DOHH2 (cell line): ENCODE data around the gene SHISA5.

Experiments used
- H3F3A ChIP-seq: fragments of 200-600 bp; sonication (generic), shearing (Covaris generic); 2 replicates; pipeline ENCODE4 v1.6.0; 2016; ENCODE audit warnings: antibody characterized with exemption, mild to moderate bottlenecking; ENCODE audit not compliant: control insufficient read depth, insufficient read depth
- H3K27ac ChIP-seq: fragments of 200-600 bp; sonication (generic); 2 replicates; pipeline ENCODE4 v1.5.1; 2014; ENCODE audit warnings: low read depth, mild to moderate bottlenecking, low read length, moderate library complexity
- H3K27me3 ChIP-seq: fragments of 200-600 bp; sonication (generic); 2 replicates; pipeline ENCODE4 v1.6.1; 2014; ENCODE audit warnings: mild to moderate bottlenecking, low read length, mixed read lengths; ENCODE audit not compliant: control insufficient read depth
- H3K36me3 ChIP-seq: fragments of 200-600 bp; sonication (generic); 2 replicates; pipeline ENCODE4 v1.6.1; 2014; ENCODE audit warnings: mild to moderate bottlenecking, low read length, moderate library complexity, mixed read lengths; ENCODE audit not compliant: control insufficient read depth
- H3K4me1 ChIP-seq: fragments of 200-600 bp; sonication (generic); 2 replicates; pipeline ENCODE4 v1.6.1; 2014; ENCODE audit warnings: mild to moderate bottlenecking, low read length, mixed read lengths; ENCODE audit not compliant: control insufficient read depth
- H3K4me2 ChIP-seq: fragments of 200-600 bp; sonication (generic); 2 replicates; pipeline ENCODE4 v1.6.0; 2014; ENCODE audit warnings: mild to moderate bottlenecking, low read length, moderate library complexity
- H3K4me3 ChIP-seq: fragments of 200-600 bp; sonication (generic); 2 replicates; pipeline ENCODE4 v1.5.1; 2014; ENCODE audit warnings: mild to moderate bottlenecking, low read length, mixed read lengths
- H3K79me2 ChIP-seq: fragments of 200-600 bp; sonication (generic); 2 replicates; pipeline ENCODE4 v1.6.1; 2014; ENCODE audit warnings: mild to moderate bottlenecking, low read length, mixed read lengths; ENCODE audit not compliant: control insufficient read depth
- H3K9me2 ChIP-seq: fragments of 200-600 bp; sonication (generic); replicated peaks from 2 replicates; pipeline ENCODE4 v1.6.1; 2014; ENCODE audit warnings: mild to moderate bottlenecking, low read length, mixed read lengths; ENCODE audit not compliant: control insufficient read depth
- H3K9me3 ChIP-seq: fragments of 200-600 bp; sonication (generic); 2 replicates; pipeline ENCODE4 v1.6.1; 2014; ENCODE audit warnings: antibody characterized with exemption, low read length, mixed read lengths; ENCODE audit not compliant: control insufficient read depth, insufficient read depth
- H4K20me1 ChIP-seq: fragments of 200-600 bp; sonication (generic); 2 replicates; pipeline ENCODE4 v1.6.0; 2014; ENCODE audit warnings: low read depth, mild to moderate bottlenecking, antibody characterized with exemption, low read length, moderate library complexity; ENCODE audit not compliant: control insufficient read depth, insufficient read depth
- EZH2phosphoT487 ChIP-seq: fragments of 200-600 bp; sonication (generic); IDR thresholded peaks from 2 replicates; pipeline ENCODE4 v1.6.1; 2017; ENCODE audit warnings: borderline replicate concordance, mild to moderate bottlenecking, antibody characterized with exemption, low read length, moderate library complexity, mixed read lengths
- TF ChIP-seq, protein P1 (sequence below): fragments of 200-600 bp; sonication (generic); IDR thresholded peaks from one replicate; pipeline ENCODE4 v1.5.1; 2014; ENCODE audit warnings: antibody characterized with exemption, mild to moderate bottlenecking, low read depth, low read length; ENCODE audit not compliant: poor library complexity, severe bottlenecking

SHISA5 gene

DNA sequence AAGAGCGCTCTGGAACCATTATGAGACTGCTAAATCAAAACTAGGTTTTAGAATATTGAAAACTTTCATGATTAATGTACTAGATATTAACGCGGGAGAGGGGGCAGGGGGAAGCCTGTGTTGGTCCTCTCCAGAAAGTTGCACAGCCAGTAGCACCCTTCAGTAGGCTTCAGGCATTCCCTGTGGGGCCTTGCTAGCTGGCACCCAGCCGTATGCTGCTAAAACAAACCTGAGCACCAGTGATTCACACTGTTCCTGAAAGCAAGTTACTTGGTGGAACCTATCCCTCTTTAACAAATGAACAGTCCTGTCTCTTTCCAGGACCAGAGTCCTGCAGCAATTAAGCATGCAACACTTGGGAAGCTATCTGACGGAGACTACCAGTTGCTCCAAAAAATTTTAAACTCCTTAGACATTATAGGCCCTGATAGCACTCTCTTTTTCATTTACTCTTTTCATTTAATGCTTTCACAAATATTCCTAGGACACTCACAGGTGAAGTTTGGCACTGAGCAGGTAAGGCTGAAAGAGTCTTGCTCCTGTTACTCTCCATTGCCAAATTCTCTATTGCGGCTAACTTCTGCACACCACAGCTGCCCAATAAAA, 58.6 kb downstream of the SHISA5 start:
- H3K9me3 ChIP-seq = no peaks in the 10 kb centered on the region
- peaks cover 27% of the 10 kb centered on the region for H3K4me1 ChIP-seq
- peaks cover 7% of the 10 kb centered on the region for H4K20me1 ChIP-seq
- peaks cover 63% of the 10 kb centered on the region for H3K36me3 ChIP-seq
- H3K79me2 ChIP-seq = peaks cover 63% of the 10 kb centered on the region
- TF ChIP-seq EZH2phosphoT487 = no peak
- TF ChIP-seq, protein P1, sequence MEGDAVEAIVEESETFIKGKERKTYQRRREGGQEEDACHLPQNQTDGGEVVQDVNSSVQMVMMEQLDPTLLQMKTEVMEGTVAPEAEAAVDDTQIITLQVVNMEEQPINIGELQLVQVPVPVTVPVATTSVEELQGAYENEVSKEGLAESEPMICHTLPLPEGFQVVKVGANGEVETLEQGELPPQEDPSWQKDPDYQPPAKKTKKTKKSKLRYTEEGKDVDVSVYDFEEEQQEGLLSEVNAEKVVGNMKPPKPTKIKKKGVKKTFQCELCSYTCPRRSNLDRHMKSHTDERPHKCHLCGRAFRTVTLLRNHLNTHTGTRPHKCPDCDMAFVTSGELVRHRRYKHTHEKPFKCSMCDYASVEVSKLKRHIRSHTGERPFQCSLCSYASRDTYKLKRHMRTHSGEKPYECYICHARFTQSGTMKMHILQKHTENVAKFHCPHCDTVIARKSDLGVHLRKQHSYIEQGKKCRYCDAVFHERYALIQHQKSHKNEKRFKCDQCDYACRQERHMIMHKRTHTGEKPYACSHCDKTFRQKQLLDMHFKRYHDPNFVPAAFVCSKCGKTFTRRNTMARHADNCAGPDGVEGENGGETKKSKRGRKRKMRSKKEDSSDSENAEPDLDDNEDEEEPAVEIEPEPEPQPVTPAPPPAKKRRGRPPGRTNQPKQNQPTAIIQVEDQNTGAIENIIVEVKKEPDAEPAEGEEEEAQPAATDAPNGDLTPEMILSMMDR = no peak
- H3K27me3 ChIP-seq = no peaks in the 10 kb centered on the region
- no peaks in the 10 kb centered on the region for H3K9me2 ChIP-seq
- peak overlapping the region; percentile 79 for H3K4me3 ChIP-seq
- peak overlapping the region; percentile 89 for H3K4me2 ChIP-seq
- no peak overlapping the region for H3K27ac ChIP-seq
- peaks cover 34% of the 10 kb centered on the region for H3F3A ChIP-seq

DNA sequence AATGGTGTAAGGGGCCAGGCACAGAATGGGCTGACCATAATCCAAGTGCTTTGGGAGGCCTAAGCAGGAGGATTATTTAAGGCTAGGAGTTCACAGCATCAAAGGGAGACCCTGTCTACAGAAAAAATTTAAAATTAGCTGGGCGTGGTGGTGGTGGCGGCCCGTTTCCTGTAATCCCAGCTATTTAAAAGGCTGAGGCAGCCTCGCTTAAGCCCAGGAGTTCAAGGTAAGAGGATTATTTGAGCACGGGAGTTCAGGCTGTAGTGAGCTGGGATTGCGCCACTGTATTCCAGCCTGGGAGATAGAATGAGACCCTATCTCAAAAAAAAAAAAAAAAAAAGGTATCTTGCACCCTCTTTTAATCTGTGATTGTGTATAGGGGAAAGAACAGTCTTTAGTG, 62.0 kb downstream of the SHISA5 start:
- Histone ChIP-seq H3K9me3 (no peaks in the 10 kb centered on the region), H3K27ac (peak overlapping the region; percentile 16; the same call in 1 of the 2 replicates), H3K4me3 (peak overlapping the region; percentile 99), H3K79me2 (peaks cover 65% of the 10 kb centered on the region), H3K9me2 (no peaks in the 10 kb centered on the region), H3K4me2 (peak overlapping the region; percentile 79), H3K36me3 (peaks cover 49% of the 10 kb centered on the region), H4K20me1 (peaks cover 7% of the 10 kb centered on the region), H3K4me1 (peaks cover 38% of the 10 kb centered on the region), H3F3A (peaks cover 37% of the 10 kb centered on the region), H3K27me3 (no peaks in the 10 kb centered on the region)
- TF ChIP-seq EZH2phosphoT487 = no peak
- TF ChIP-seq, protein P1 = no peak

DNA sequence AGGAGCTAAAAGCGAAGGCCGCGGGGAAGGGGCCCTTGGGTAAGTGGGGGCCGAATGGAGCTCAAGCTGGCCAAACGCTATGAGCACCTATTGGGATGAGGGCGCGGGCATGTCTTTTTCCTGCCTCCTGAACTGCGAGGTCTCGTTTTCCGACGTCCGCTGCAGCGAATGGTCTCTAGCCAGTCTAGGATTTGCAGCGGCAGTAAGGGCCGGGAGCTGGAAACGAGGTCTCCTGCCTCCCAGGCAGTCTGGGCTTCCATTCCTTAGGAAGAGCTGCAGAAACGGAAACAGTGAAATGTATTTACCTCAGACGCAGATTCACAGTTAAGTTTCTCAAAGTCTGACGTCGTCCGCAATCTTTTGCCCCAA, 63.4 kb downstream of the SHISA5 start:
- Histone ChIP-seq H3K9me3 (no peaks in the 10 kb centered on the region), H3K36me3 (peaks cover 47% of the 10 kb centered on the region), H3K4me2 (peak overlapping the region; percentile 79), H3K27me3 (no peaks in the 10 kb centered on the region), H3F3A (peaks cover 35% of the 10 kb centered on the region), H3K79me2 (peaks cover 59% of the 10 kb centered on the region), H3K4me1 (peaks cover 46% of the 10 kb centered on the region), H3K27ac (peak overlapping the region; percentile 75), H3K4me3 (peak overlapping the region; percentile 99), H3K9me2 (no peaks in the 10 kb centered on the region), H4K20me1 (peaks cover 7% of the 10 kb centered on the region)
- no peak for TF ChIP-seq EZH2phosphoT487
- TF ChIP-seq, protein P1 = no peak
